Neuron (in vitro differentiated cells): ENCODE data around the gene UNC5B.

Experiments used
- H2AFZ ChIP-seq: one replicate; pipeline ENCODE4 v1.6.1; 2013; ENCODE audit warnings: low read depth, mild to moderate bottlenecking, inconsistent platforms, low read length, moderate library complexity
- H3K27me3 ChIP-seq: one replicate; pipeline ENCODE4 v1.6.1; 2013; ENCODE audit warnings: low read length; ENCODE audit not compliant: insufficient read depth
- H3K36me3 ChIP-seq: one replicate; pipeline ENCODE4 v1.6.1; 2013; ENCODE audit warnings: low read length; ENCODE audit not compliant: insufficient read depth
- H3K4me1 ChIP-seq: one replicate; pipeline ENCODE4 v1.6.1; 2013; ENCODE audit warnings: low read length; ENCODE audit not compliant: insufficient read depth
- H3K4me3 ChIP-seq: 2 replicates; pipeline ENCODE4 v1.5.1; 2013; ENCODE audit warnings: mild to moderate bottlenecking, low read length, moderate library complexity
- H3K9me3 ChIP-seq: one replicate; pipeline ENCODE4 v1.6.1; 2013; ENCODE audit warnings: low read length

UNC5B gene

GRCh38 chr10:71212318-71213126 is at the start of gene UNC5B:
TSS of gene UNC5B (plus strand) at chr10:71212570. CDS start at chr10:71212986, 416 bp downstream.
- Histone ChIP-seq H3K27me3 (peaks cover 65% of the 10 kb centered on the region), H3K4me1 (peaks cover 17% of the 10 kb centered on the region), H2AFZ (peak within 1 kb of the TSS; percentile 86), H3K36me3 (no peaks in the 10 kb centered on the region), H3K9me3 (no peaks in the 10 kb centered on the region), H3K4me3 (peak within 1 kb of the TSS; percentile 48)

- H3K9me3 ChIP-seq = no peaks in the 10 kb centered on the region
- peaks cover 2% of the 10 kb centered on the region for H3K27me3 ChIP-seq
- H3K36me3 ChIP-seq = no peaks in the 10 kb centered on the region
- H3K4me3 ChIP-seq = no peak overlapping the region
- no peaks in the 10 kb centered on the region for H3K4me1 ChIP-seq
- H2AFZ ChIP-seq = no peak overlapping the region
Measured at GRCh38 chr10:71173466-71173865, 38.9 kb upstream of the UNC5B start.

GRCh38 chr10:71176661-71177060 is 35.7 kb upstream of the UNC5B start:
- H3K4me1 ChIP-seq = no peaks in the 10 kb centered on the region
- no peaks in the 10 kb centered on the region for H3K9me3 ChIP-seq
- H3K27me3 ChIP-seq = no peaks in the 10 kb centered on the region
- H3K36me3 ChIP-seq = no peaks in the 10 kb centered on the region
- no peak overlapping the region for H3K4me3 ChIP-seq
- H2AFZ ChIP-seq = no peak overlapping the region

GRCh38 chr10:71177651-71178199 is 34.6 kb upstream of the UNC5B start:
- Histone ChIP-seq H3K4me3 (no peak overlapping the region), H3K27me3 (no peaks in the 10 kb centered on the region), H2AFZ (no peak overlapping the region), H3K36me3 (no peaks in the 10 kb centered on the region), H3K9me3 (no peaks in the 10 kb centered on the region), H3K4me1 (no peaks in the 10 kb centered on the region)

GRCh38 chr10:71178880-71179279 is 33.5 kb upstream of the UNC5B start:
- Histone ChIP-seq H3K9me3 (no peaks in the 10 kb centered on the region), H3K27me3 (no peaks in the 10 kb centered on the region), H3K4me1 (no peaks in the 10 kb centered on the region), H3K4me3 (no peak overlapping the region), H2AFZ (no peak overlapping the region), H3K36me3 (no peaks in the 10 kb centered on the region)

GRCh38 chr10:71179382-71179781 is 33.0 kb upstream of the UNC5B start:
- no peaks in the 10 kb centered on the region for H3K36me3 ChIP-seq
- no peaks in the 10 kb centered on the region for H3K9me3 ChIP-seq
- no peak overlapping the region for H3K4me3 ChIP-seq
- H2AFZ ChIP-seq = no peak overlapping the region
- no peaks in the 10 kb centered on the region for H3K4me1 ChIP-seq
- H3K27me3 ChIP-seq = no peaks in the 10 kb centered on the region

GRCh38 chr10:71184421-71184820 is 27.9 kb upstream of the UNC5B start:
- no peak overlapping the region for H2AFZ ChIP-seq
- no peak overlapping the region for H3K4me3 ChIP-seq
- no peaks in the 10 kb centered on the region for H3K36me3 ChIP-seq
- H3K9me3 ChIP-seq = no peaks in the 10 kb centered on the region
- H3K27me3 ChIP-seq = peaks cover 6% of the 10 kb centered on the region
- H3K4me1 ChIP-seq = no peaks in the 10 kb centered on the region

- H3K36me3 ChIP-seq = no peaks in the 10 kb centered on the region
- H3K4me1 ChIP-seq = no peaks in the 10 kb centered on the region
- no peaks in the 10 kb centered on the region for H3K9me3 ChIP-seq
- H3K27me3 ChIP-seq = peaks cover 6% of the 10 kb centered on the region
- H3K4me3 ChIP-seq = no peak overlapping the region
- no peak overlapping the region for H2AFZ ChIP-seq
Measured at GRCh38 chr10:71185209-71185608, 27.2 kb upstream of the UNC5B start.

GRCh38 chr10:71187197-71187596 is 25.2 kb upstream of the UNC5B start:
- Histone ChIP-seq H3K4me3 (no peak overlapping the region), H3K9me3 (no peaks in the 10 kb centered on the region), H3K36me3 (no peaks in the 10 kb centered on the region), H2AFZ (no peak overlapping the region), H3K27me3 (peaks cover 18% of the 10 kb centered on the region), H3K4me1 (no peaks in the 10 kb centered on the region)

- Histone ChIP-seq H3K9me3 (no peaks in the 10 kb centered on the region), H3K36me3 (no peaks in the 10 kb centered on the region), H2AFZ (no peak overlapping the region), H3K4me3 (no peak overlapping the region), H3K4me1 (no peaks in the 10 kb centered on the region), H3K27me3 (peaks cover 18% of the 10 kb centered on the region)
Measured at GRCh38 chr10:71187600-71187999, 24.8 kb upstream of the UNC5B start.

- Histone ChIP-seq H3K27me3 (peaks cover 18% of the 10 kb centered on the region), H3K36me3 (no peaks in the 10 kb centered on the region), H3K4me1 (no peaks in the 10 kb centered on the region), H3K4me3 (no peak overlapping the region), H3K9me3 (no peaks in the 10 kb centered on the region), H2AFZ (no peak overlapping the region)
Measured at GRCh38 chr10:71188201-71188600, 24.2 kb upstream of the UNC5B start.

- Histone ChIP-seq H3K4me1 (no peaks in the 10 kb centered on the region), H3K27me3 (peaks cover 17% of the 10 kb centered on the region), H3K4me3 (no peak overlapping the region), H3K9me3 (no peaks in the 10 kb centered on the region), H3K36me3 (no peaks in the 10 kb centered on the region), H2AFZ (no peak overlapping the region)
Measured at GRCh38 chr10:71191019-71191418, 21.4 kb upstream of the UNC5B start.

- Histone ChIP-seq H3K27me3 (peaks cover 16% of the 10 kb centered on the region), H3K9me3 (no peaks in the 10 kb centered on the region), H3K4me3 (no peak overlapping the region), H3K4me1 (no peaks in the 10 kb centered on the region), H2AFZ (no peak overlapping the region), H3K36me3 (no peaks in the 10 kb centered on the region)
Measured at GRCh38 chr10:71191551-71192076, 20.8 kb upstream of the UNC5B start.
